ENCODE results near the gene SLC6A19. TPM values are rescaled to one million over a fixed set of nuclear protein-coding genes. Genes with fewer than 3 reads are reported as not detected.

The SLC6A19 gene
- total RNA-seq, 1 donor from 2014 or later: not detected

DNA sequence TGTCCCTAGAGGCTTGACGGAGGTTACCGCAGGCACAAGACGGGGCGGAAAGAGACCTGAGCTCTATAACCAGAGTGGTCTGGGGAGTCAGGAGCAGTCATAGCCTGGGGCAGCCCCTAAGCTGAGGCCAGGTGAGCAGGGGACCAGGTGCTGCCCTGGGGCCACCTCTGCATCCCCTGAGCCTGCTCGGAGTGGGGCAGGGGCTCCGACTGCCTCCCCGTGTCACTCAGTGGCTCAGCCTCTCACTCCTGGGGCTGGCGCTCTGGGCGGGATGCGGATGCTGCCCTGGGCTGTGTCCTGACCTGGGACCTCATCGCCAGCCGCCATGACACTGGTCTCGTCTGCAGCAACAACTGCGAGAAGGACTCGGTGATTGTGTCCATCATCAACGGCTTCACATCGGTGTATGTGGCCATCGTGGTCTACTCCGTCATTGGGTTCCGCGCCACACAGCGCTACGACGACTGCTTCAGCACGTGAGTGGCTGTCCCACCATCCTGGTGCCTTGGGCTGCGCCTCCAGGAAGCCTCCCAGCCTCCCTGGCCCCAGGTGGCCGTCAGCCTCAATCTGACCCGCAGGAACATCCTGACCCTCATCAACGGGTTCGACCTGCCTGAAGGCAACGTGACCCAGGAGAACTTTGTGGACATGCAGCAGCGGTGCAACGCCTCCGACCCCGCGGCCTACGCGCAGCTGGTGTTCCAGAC lies 15.0 kb downstream of the SLC6A19 start:
- no peak overlapping the region for H3K4me2 ChIP-seq
- no peaks in the 10 kb centered on the region for H3K4me1 ChIP-seq
- Mint-ChIP-seq H3K27ac (no peak overlapping the region), H3K27me3 (ENCODE audit: insufficient read depth, low read depth) (peaks cover 7% of the 10 kb centered on the region), H3K36me3 (no peaks in the 10 kb centered on the region), H3K4me3 (no peak overlapping the region), H3K9me3 (no peaks in the 10 kb centered on the region), H3K4me1 (peaks cover 2% of the 10 kb centered on the region)
- no peak overlapping the region for H2AFZ ChIP-seq (replicated peaks)
- no peak overlapping the region for H3K4me3 ChIP-seq
- H4K20me1 ChIP-seq (ENCODE audit: low read depth): no peaks in the 10 kb centered on the region
- H3K9me3 ChIP-seq (ENCODE audit: low read depth): no peaks in the 10 kb centered on the region
- H3K27ac ChIP-seq: no peak overlapping the region
- no peaks in the 10 kb centered on the region for H3F3A ChIP-seq (ENCODE audit: low read depth)
- H3K27me3 ChIP-seq: no peaks in the 10 kb centered on the region
- DNase-seq (ENCODE audit: low spot score): no peak
- H3K79me2 ChIP-seq (ENCODE audit: low read depth): no peaks in the 10 kb centered on the region
- no peak overlapping the region for H3K9ac ChIP-seq
- TF ChIP-seq, protein P1, sequence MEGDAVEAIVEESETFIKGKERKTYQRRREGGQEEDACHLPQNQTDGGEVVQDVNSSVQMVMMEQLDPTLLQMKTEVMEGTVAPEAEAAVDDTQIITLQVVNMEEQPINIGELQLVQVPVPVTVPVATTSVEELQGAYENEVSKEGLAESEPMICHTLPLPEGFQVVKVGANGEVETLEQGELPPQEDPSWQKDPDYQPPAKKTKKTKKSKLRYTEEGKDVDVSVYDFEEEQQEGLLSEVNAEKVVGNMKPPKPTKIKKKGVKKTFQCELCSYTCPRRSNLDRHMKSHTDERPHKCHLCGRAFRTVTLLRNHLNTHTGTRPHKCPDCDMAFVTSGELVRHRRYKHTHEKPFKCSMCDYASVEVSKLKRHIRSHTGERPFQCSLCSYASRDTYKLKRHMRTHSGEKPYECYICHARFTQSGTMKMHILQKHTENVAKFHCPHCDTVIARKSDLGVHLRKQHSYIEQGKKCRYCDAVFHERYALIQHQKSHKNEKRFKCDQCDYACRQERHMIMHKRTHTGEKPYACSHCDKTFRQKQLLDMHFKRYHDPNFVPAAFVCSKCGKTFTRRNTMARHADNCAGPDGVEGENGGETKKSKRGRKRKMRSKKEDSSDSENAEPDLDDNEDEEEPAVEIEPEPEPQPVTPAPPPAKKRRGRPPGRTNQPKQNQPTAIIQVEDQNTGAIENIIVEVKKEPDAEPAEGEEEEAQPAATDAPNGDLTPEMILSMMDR (IDR thresholded peaks at IDR 0.05): no peak
- TF ChIP-seq EZH2phosphoT487 (IDR thresholded peaks at IDR 0.05) (no peak), EZH2 (IDR thresholded peaks at IDR 0.05) (no peak)
- H3K36me3 ChIP-seq: no peaks in the 10 kb centered on the region

DNA sequence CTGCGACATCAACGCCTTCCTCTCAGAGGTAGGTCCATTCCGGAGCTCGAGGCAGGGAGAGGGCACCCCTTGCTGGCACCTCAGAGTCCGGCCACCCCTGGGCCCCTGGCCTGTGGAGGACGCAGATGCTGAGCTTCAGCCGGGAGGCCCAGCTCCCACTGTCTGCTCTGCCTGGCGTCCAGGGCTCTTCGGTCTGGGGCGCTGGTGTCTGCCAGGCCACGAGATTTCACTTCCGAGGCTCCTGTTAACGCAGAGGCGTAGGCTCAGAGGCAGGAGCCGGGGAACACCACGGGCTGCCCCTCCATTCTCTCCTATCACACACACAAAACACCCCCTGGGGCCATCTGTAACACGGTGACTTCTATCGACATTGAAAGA lies 15.5 kb downstream of the SLC6A19 start:
- H3K4me1 ChIP-seq: no peaks in the 10 kb centered on the region
- no peaks in the 10 kb centered on the region for H3K9me3 ChIP-seq (ENCODE audit: low read depth)
- no peaks in the 10 kb centered on the region for H4K20me1 ChIP-seq (ENCODE audit: low read depth)
- no peak overlapping the region for H3K4me2 ChIP-seq
- H3K36me3 ChIP-seq: no peaks in the 10 kb centered on the region
- peaks cover 2% of the 10 kb centered on the region for H3K4me1 Mint-ChIP-seq
- no peak overlapping the region for H3K4me3 Mint-ChIP-seq
- no peak overlapping the region for H3K27ac Mint-ChIP-seq
- H3K27me3 ChIP-seq: no peaks in the 10 kb centered on the region
- no peaks in the 10 kb centered on the region for H3K79me2 ChIP-seq (ENCODE audit: low read depth)
- no peaks in the 10 kb centered on the region for H3K36me3 Mint-ChIP-seq
- no peak overlapping the region for H3K27ac ChIP-seq
- no peak overlapping the region for H3K4me3 ChIP-seq
- H3K27me3 Mint-ChIP-seq (ENCODE audit: insufficient read depth, low read depth): peaks cover 7% of the 10 kb centered on the region
- no peak overlapping the region for H2AFZ ChIP-seq (replicated peaks)
- TF ChIP-seq EZH2 (IDR thresholded peaks at IDR 0.05): no peak
- no peak for TF ChIP-seq EZH2phosphoT487 (IDR thresholded peaks at IDR 0.05)
- TF ChIP-seq, protein P1 (IDR thresholded peaks at IDR 0.05): no peak
- no peak for DNase-seq (ENCODE audit: low spot score)
- no peaks in the 10 kb centered on the region for H3K9me3 Mint-ChIP-seq
- H3K9ac ChIP-seq: no peak overlapping the region
- peaks cover 1% of the 10 kb centered on the region for H3F3A ChIP-seq (ENCODE audit: low read depth)

DNA sequence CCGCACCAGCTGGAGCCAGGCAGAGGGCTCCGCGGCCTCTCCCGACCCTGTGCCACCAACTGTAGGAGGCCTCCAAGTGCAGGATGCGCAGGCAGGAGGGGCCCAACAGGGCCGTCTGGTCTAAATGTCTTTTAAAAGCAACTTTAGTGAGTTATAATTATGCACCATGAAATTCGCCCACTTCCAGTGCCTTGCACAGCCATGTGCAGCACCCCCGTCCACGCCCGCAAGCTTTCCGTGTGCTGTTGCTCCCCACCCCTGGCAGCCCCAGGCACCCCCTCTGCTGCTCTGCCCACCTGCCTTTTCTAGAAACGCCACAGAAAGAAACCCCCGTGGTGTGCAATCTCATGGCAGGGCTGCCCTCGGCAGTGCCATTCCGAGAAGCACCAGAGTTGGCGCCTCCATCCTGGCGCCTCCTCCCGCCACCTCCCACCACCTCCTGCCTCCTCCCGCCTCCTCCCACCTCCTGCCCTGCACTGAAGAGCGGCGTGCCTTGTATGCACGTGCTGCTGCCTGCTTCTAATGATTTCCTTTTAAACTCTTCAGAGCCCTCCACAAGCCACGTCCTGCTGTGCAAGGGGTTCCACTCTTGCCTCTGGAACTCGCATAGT lies 16.3 kb downstream of the SLC6A19 start:
- Histone ChIP-seq H3K9me3 (ENCODE audit: low read depth) (no peaks in the 10 kb centered on the region), H3K4me2 (no peak overlapping the region), H3K27me3 (no peaks in the 10 kb centered on the region), H3K27ac (no peak overlapping the region), H3K4me3 (no peak overlapping the region), H3K79me2 (ENCODE audit: low read depth) (no peaks in the 10 kb centered on the region), H3K36me3 (no peaks in the 10 kb centered on the region), H3F3A (ENCODE audit: low read depth) (peaks cover 6% of the 10 kb centered on the region), H3K4me1 (no peaks in the 10 kb centered on the region), H3K9ac (no peak overlapping the region), H4K20me1 (ENCODE audit: low read depth) (no peaks in the 10 kb centered on the region), H2AFZ (replicated peaks) (no peak overlapping the region)
- Mint-ChIP-seq H3K4me1 (peaks cover 2% of the 10 kb centered on the region), H3K27ac (no peak overlapping the region), H3K9me3 (no peaks in the 10 kb centered on the region), H3K4me3 (no peak overlapping the region), H3K27me3 (ENCODE audit: insufficient read depth, low read depth) (peaks cover 10% of the 10 kb centered on the region), H3K36me3 (no peaks in the 10 kb centered on the region)
- TF ChIP-seq EZH2phosphoT487 (IDR thresholded peaks at IDR 0.05) (no peak), EZH2 (IDR thresholded peaks at IDR 0.05) (no peak)
- TF ChIP-seq, protein P1 (IDR thresholded peaks at IDR 0.05): no peak
- peak; percentile 55 for DNase-seq (ENCODE audit: low spot score)

Data from neural progenitor cell (in vitro differentiated cells).